Stimulated activated CD8-positive, alpha-beta memory T cell treated with anti-CD3 and anti-CD28 coated beads, Interleukin-4, amount 100 ng/mL, for 24 hours (primary cell): ENCODE results near the gene GMPPB.
"Not testable (repeated sequence)": the region's sequence is repeated elsewhere in the genome, so short reads cannot be mapped to it uniquely, and the experiment has no call there.

ENCODE experiments used
- DNase-seq: peaks from one replicate; pipeline ENCODE4 v3.0.0-alpha.2; 2020; ENCODE audit warnings: low read depth

The GMPPB gene

DNA sequence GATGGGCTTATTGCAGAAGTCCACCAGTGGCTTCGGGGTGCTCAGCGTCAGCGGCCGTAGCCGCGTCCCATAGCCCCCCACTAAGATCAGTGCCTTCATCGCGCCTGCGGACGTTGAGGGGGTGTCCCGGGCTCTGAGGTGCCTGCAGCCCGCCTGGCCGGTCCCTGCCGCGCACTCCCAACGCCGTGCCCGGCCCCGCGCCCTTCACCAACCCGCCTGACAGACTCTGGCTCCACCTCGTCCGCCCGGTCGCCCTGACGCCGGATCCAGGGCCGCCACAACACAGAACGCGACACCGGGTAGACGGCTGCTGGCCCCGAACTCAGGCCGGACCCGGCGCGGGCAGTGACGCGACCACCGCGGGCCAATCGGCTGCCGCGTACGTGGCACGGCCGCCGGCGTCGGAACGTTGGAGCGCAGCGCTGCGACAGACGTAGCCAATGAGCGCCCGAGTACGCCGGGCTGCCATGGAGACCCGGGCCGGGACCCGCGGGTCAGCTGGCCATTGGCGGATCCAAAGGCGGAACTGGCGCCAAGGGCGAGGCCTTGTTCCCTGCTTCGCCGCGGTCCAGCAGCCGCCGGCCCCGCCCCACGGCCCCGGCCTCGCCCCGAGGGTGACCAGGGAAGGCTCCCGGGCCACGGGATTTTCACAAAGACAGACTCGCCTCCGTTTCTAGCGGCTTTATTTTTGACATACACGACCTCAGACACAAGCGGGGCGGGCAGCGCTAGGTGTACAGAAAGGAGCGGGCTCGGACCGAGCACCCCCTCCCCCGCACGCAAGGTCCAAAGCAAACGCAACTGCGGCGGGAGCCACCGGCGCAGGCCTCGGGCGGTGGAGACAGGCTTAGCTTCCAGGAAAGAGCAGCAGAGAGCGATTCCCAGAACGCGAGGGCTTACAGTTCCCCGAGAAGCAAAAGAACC, at the start of gene GMPPB:
GMPPB (minus strand) TSS at position 324 of the 924 bp plus-strand sequence; CDS start at position 99, 225 bp downstream.
- peak; percentile 93 for DNase-seq

DNA sequence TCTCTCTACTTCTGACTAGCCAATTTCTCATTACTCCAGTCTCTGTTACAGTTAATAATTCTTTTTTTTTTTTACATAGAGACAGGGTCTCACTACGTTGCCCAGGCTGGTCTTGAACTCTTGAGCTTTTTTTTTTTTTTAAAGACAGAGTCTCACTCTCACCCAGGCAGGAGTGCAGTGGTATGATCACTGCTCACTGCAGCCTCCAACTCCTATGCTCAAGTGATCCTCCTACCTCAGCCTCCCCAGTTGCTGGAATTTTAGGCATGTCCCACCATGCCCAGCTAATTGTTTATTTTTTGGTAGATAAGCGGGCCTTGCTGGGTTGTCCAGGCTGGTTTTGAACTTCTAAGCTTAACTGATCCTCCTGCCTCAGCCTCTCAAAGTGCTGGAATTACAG, 49.0 kb upstream of the GMPPB start:
- DNase-seq, result no peak

DNA sequence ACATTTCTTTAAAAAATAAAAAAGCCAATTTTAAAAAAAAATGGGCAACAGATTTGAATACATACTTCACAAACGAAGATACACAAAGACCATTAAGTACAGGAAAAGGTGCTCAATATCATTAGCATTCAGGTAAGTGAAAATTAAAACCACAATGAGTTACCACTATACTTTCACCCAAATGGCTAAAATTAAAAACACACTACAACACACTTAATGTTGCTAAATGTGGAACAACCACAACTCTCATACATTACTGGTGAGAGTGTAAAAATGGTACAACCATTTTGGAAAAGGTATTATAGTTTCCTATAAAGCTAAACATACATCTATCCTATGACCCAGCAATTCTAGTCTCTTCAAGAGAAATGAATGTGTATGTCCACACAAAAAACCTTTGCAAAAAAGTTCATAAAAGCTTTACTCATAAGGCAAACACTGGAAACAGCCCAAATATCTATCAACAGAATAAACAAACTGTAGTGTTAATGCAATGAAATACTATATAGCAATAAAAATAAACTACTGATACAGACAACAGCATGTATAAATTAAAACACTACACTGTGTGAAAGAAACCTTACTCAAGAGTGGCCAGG, 47.7 kb upstream of the GMPPB start:
- no peak for DNase-seq

DNA sequence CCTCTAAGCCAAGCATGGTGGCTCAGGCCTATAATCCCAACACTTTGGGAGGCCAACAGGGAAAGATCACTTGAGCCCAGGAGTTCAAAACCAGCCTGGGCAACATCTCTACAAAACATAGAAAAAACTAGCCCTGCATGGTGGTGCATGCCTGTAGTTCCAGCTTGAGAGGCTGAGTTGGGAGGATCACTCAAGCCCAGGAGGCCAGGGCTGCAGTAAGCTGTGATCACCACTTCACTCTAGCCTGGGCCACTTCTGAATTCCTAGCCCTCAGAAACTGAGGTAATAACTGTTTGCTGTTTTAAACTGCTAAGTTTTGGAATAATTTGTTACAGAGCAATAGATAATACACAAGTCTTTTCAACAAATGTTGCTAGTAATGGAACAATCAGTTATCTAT, 46.2 kb upstream of the GMPPB start:
- no peak for DNase-seq

DNA sequence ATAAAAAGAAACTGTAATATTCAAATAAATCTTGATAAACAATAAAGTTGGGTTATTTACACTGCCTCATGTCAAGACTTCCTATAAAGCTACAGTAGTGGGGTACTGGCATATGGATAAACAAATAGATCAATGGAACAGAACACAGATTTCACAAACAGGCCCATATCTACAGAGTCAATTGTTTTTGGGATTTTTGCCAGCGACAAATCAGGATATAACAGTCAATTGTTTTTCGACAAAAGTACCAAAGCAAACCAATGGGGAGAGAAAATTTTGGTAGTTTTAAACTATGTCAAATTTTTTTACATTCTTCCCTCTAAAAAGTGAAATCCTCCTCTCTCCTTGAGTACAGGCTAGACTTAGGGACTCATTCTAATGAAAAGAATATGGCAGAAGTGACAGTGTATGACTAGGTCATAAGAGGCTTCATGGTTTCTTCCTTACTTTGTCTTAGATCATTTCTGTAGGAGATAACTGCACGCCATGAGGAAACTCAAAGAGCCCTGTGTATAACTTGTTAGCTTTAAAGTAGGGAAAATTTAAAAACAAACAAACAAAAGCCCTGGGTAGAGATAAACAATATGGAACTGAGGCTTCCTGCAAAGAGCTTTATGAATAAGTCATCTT, 45.6 kb upstream of the GMPPB start:
- no peak for DNase-seq

DNA sequence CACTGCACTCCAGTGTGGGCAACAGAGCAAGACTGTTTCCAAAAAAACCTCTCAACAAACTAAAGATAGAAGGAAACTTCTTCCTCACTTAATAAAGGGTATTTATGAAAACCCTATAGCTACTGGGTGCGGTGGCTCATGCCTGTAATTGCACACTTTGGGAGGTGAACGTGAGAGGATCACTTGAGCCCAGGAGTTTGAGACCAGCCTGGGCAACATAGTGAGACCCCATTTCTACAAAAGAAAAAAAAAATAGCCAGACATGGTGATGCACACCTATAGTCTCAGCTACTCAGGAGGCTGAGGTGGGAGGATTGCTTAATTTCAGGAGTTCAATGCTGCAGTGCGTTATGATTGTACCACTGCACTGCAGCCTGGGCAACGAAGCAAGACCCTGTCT, 40.2 kb upstream of the GMPPB start:
- DNase-seq, result no peak

DNA sequence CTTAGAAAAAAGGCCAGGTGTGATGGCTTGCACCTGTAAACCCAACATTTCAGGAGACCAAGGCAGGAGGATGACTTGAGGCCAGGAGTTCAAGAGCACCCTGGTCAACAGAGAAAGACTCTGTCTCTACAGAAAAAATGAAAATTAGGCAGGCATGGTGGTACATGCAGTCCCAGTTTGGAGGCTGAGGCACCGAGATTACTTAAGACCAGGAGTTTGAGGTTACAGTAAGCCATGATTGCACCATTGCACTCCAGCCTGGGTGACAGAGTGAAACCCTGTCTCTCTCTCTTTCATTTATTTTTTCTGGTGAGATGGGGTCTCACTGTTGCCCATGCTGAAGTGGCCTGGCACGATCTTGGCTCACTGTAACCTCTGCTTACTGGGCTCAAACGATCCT, 37.9 kb upstream of the GMPPB start:
- DNase-seq, result no peak

DNA sequence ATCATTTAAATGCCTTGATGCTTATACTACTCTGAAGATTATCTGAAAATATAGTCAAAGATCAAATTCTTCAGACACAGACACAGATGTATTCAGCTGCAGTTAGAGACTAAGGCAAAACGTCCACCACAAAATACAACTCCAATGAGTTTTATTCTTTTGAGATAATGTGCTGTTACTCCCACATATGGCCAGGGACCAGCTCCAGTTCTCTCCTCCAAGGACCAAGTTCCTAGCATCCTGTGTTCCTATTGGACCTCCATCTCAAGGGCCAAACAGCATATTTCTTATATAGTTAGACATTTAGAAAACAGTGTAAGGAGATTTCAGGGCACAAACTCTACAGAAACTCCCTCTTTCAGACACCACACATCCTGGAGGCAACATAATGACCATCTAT, 35.5 kb upstream of the GMPPB start:
- DNase-seq, result no peak

DNA sequence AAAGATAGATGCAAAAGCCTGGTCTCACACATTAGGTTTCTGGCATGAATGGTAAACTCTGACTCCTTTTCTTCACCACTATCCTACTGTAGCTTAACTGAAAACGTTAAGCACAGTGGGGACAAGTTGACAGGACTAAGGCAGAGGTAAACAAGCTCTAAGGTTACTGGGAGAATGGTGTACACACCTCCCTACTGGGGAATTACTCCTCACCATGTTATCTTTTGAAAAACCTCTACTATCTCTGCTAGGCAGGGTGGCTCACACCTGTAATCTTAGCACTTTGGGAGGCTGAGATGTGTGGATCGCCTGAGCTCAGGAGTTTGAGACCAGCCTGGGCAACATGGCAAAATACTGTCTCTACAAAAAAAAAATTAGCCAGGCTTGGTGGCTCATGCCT, 33.4 kb upstream of the GMPPB start:
- no peak for DNase-seq

DNA sequence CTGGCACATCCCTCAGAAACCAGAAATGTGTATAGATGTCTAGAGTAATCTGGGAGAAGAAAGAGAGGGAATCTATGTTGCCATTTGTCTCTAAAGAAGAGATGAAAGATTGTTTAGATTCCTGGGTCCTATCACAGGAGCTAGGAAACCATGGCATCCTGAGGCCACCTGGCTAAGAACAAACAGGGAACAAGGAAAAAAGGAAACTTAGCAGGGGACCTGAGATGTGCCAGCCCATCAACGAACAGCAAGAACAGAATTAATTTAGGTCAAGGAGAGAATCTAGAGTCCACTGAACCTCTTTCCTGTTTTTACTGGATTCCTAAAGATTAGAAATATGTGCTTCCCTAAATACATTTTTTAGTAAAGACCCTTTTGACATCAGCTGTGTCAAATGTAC, 32.3 kb upstream of the GMPPB start:
- DNase-seq, result no peak

DNA sequence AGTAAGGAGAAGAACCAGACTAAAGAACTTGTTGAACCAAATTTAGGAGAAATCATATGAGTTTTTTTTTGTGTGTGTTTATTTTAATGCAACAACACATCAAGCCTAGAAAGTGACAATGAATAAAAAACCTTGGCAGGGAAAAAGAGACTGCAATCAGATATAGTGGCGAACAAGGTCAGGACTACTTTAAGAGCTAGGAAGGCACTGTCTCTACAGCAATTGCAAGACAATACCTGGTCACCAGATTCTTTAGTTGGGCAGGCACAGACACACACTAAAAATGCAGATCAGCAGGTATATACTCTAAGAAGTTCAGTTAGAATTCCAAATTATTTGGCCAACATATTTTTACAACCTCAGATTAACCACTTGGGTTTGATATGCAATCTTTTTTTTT, 30.8 kb upstream of the GMPPB start:
- DNase-seq, result no peak

DNA sequence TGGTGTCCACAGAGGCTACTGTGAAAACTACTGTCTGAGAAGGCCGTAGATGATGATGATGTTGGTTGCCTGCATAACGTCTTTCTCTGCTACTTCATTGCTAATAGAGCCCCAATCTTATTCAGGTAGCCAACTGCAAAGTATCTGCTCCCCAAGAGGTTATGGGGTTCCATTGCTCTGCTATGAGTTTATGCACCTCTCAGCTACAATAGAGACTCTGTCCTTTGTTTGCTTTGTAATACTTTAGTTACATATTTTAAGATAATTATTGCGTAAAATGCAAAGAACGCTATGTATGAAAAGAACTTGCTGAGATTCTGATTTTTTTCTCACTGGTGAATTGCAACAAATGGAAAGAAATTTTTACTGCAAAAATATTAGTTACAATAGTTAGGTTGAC, 27.8 kb upstream of the GMPPB start:
- DNase-seq, result no peak

DNA sequence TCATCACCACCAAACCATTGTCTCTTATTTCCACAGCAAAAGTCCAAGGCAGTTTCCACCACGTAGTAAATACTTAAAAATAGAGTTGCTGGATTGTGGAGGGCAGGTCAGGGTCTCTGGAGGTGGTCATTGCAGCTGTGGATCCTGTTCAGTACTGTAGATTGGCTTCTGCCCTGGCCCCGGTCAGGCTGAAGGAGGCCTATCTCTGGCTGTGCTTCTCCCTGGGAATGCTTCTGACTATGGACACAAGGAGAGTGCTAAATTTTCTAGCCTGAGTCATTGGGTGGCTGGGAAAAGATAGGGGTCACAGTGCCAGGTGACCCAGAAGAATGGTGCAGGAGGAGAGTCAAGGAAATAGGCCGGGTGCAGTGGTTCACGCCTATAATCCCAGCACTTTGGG, 26.3 kb upstream of the GMPPB start:
- DNase-seq, result no peak

DNA sequence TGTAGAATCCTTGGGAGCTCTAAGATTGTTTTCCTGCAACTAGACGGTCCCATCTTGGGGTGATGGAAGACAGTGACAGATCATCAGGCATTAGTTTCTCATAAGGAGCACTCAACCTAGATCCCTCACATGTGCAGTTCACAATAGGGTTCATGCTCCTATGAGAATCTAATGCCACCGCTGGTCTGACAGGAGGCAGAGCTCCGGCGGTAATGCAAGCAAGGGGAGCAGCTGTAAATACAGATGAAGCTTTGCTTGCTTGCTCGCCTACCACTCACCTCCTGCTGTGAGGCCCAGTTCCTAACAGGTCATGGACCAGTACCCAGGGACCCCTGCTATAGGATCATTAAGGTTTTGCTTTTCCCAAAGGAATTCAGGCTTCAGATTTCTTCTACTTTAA, 25.1 kb upstream of the GMPPB start:
- DNase-seq, result not testable (repeated sequence)

DNA sequence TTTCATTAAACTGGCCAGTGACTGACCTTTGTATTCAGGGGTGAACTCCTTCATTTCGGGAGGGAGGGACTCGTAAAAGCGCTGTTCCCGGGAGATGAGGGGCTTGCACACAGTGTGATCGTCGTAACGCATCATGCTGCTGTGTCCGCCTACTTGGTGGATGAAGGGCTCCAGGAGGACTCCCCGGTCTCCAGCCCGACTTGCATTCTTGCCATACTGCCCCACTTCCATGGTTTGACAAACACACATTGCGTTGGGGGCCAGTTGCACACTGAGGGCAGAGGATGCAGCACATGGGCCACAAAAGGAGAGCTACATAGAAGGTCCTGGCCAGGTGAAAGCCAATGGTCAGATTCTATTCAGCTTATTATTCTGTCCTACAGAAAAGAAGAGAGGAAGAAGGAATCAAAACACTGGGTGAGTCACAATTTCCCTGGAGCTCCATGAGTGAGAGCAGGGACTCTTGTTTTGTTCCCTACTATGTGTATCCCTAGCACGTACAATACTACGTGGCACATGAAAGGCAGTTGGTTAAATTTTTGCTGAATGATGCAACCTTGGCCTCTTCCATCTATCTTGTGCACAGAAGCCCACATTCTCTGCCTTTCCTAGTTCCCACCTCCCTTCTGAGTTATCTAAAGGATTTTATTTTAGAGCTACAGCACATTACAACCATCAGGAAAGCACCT, 24.2 kb upstream of the GMPPB start:
- DNase-seq, result no peak

DNA sequence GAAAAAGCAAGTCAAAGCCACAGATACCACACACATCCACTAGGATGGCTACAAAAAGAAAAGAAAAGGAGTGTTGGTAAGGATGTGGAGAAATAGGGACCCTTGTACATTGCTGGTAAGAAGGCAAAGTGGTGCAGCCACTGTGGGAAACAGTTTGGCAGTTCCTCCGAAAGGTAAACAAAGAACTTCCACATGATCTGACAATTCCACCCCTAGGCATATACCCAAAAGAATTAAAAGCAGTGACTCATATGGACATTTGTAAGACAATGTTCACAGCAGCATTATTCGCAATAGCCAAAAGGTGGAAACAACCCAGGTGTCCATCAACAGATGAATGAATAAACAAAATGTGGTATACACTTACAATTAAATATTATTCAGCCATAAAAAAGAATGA, 22.2 kb upstream of the GMPPB start:
- DNase-seq, result no peak

DNA sequence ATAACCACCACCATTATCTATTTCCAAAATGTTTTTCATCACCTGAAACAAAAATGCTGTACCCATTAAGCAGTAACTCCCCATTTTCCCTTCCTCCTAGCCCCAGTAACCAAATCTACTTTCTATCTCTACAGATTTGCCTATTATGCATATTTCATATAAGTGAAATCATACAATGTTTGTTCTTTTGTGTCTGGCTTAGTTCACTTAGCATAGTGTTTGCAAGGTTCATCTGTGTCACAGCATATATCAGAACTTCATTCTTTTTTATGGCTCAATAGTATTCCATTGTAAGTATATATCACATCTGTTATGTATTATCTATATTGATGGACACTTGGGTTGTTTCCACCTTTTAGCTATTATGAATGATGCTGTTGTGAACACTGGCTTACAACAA, 16.7 kb upstream of the GMPPB start:
- DNase-seq, result no peak

DNA sequence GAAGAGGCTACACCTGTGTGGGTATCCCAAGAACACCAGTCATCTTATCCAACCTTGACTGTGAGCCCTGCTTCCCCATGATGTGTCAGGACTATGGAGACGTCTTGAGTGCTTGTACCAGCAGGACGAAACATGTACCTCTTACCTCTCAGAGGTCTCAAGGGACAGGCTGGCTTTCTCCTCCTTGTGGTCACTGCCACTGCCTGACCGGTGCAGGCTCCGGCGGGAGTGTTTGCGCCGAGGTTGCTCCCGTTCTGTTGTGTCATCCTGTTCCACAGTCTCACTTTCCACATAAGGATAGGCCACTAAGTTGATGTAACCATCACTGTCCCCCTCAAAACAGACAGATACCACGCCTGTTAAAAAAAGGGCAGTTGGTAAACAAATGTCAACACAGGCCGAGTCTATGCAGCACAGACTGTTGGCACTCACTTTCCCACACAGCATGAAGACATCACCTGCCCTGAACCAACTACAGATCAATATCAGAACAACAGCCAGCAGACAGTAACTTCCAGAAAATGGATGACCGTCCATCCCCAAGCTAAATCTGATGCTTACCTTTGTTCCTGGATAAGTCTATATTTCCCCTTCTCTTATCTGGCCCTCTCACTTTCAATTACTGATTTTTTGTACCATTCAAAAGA, 14.4 kb upstream of the GMPPB start:
- no peak for DNase-seq

DNA sequence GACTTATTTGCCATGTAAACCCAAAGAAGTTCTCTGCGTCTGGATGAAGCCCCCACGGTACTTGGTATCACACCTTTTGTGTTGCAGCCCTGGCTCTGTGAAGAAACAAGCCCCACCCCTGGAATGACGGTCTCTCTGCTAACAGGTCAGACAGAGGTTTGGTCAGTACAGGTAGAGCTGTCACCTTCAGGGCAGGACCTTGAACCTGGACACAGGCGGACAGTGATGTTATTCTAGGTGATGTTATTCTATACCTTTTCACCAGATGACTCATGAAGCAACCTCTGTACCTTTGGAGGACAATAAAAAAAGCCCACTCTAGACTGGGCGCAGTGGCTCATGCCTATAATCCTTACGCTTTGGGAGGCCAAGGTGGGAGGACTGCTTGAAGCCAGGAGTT, 11.0 kb upstream of the GMPPB start:
- no peak for DNase-seq

DNA sequence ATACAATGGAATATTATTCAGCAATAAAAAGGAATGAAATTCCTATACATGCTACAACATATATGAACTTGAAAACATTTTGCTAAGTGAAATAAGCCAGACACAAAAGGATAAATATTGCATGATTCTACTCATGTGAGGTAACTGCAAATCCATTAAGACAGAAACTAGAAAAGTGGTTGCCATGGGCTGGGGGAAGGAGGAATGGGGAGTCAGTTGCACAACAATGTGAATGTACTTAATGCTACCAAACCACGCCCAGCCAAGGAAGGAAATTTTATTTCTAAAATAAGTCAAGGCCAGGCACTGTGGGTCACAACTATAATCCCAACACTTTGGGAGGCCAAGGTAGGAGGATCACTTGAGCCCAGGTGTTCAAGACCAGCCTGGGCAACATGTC, 9.8 kb upstream of the GMPPB start:
- no peak for DNase-seq

DNA sequence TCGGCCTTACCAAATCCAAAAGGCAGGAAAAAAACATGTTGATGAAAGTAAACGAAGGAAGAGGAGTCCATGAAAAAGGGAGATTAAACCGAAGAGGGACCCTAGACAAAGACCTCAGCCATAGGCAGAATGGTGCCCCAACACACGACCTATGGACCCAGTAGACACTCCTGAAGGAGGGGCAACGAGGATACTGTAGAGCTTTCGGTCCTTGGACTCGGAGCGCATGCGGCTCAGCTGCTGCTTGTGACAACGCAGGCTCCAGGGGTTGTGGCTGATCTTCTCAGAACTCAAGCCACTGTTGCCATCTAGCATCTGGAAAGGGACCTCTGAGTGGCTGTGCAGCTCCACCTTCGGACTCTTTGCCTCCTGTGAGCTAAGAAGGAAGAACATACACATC, 8.8 kb upstream of the GMPPB start:
- DNase-seq, result no peak

DNA sequence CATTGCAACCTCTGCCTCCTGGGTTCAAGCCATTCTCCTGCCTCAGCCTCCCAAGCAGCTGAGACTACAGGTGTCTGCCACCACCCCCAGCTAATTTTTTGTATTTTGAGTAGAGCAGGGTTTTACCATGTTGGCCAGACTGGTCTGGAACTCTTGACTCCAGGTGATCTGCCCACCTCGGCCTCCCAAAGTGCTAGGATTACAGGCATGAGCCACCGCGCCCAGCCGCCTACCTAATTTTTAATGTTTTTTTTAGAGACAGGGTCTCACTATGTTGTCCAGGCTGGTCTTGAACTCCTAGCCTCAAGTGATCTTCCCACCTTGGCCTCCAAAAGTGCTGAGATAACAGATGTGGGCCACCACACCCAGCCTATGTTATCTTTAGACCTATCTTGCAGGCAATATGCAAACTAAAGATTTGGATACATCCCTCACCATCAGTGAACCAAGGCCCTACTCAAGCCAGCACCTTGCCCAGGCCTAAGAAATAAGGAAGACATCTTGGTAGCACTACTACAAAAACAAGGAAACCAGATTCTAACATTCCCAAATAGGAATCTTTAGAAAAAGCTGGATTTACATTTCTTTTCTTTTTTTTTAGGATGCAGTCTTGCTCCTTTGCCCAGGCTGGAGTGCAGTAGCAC, 6.3 kb upstream of the GMPPB start:
- no peak for DNase-seq
